Measurements from ENCODE around the gene ADORA2A.

The ADORA2A gene

GRCh38 chr22:24403346-24403745, 24.1 kb upstream of the ADORA2A start:
- H3K4me3 ChIP-seq (ENCODE audit: low read depth, low read length) = no peak overlapping the region
- TF ChIP-seq, protein P1, sequence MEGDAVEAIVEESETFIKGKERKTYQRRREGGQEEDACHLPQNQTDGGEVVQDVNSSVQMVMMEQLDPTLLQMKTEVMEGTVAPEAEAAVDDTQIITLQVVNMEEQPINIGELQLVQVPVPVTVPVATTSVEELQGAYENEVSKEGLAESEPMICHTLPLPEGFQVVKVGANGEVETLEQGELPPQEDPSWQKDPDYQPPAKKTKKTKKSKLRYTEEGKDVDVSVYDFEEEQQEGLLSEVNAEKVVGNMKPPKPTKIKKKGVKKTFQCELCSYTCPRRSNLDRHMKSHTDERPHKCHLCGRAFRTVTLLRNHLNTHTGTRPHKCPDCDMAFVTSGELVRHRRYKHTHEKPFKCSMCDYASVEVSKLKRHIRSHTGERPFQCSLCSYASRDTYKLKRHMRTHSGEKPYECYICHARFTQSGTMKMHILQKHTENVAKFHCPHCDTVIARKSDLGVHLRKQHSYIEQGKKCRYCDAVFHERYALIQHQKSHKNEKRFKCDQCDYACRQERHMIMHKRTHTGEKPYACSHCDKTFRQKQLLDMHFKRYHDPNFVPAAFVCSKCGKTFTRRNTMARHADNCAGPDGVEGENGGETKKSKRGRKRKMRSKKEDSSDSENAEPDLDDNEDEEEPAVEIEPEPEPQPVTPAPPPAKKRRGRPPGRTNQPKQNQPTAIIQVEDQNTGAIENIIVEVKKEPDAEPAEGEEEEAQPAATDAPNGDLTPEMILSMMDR (IDR thresholded peaks at IDR 0.05; ENCODE audit: borderline replicate concordance, insufficient read depth, low read depth, low read length) = no peak

GRCh38 chr22:24404561-24405275, 22.7 kb upstream of the ADORA2A start:
- TF ChIP-seq, protein P1 (IDR thresholded peaks at IDR 0.05; ENCODE audit: borderline replicate concordance, insufficient read depth, low read depth, low read length) = no peak
- H3K4me3 ChIP-seq (ENCODE audit: low read depth, low read length) = no peak overlapping the region

GRCh38 chr22:24405631-24406321, 21.6 kb upstream of the ADORA2A start:
- TF ChIP-seq, protein P1 (IDR thresholded peaks at IDR 0.05; ENCODE audit: borderline replicate concordance, insufficient read depth, low read depth, low read length) = no peak
- no peak overlapping the region for H3K4me3 ChIP-seq (ENCODE audit: low read depth, low read length)

DNA sequence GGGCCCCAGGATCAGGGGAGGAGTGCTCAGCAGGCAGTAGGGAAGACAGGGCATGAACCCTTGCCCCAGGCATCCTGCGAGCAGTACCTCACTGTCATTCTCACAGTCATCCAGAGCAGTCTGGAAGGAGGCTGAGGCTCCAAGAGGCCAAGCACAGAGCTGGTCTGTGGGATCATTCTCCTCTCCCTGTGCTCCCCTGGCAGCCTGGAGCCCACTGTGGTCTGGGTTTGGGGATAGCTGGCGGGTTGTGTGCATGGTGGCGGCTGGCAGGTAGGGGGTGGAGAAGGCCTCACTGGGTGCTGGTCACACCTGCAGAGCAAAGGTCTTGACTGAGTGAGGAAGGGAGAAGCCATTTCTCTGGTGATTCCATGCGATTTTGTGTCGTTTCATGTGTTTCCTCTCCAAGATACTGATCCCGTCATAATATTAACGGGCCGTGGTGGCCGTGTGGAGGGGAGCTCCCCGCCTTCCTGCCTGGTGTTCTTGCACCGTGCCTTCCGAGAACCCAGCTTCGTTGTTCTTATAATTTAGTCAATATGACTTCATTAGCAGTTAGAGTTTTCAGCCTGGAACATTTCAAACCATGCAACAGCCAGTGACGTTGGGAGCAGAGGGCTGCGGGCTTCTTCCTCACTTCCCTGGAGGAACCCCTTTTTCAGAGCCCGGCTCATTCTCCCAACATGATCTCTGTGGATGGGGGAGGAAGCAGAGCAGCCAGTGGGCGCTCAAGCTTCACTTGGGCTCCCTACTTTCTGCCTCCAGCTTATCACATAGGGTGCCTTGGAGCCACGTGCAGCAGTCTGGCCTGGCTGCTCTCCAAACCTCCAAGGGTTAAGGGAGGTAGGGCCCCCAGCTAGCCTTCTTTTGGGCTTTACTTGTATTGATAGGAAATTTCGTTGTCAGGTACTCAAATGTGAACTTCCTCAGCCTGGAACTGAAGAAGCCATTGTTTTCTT, 20.8 kb upstream of the ADORA2A start:
- TF ChIP-seq, protein P1 (IDR thresholded peaks at IDR 0.05; ENCODE audit: borderline replicate concordance, insufficient read depth, low read depth, low read length) = no peak

DNA sequence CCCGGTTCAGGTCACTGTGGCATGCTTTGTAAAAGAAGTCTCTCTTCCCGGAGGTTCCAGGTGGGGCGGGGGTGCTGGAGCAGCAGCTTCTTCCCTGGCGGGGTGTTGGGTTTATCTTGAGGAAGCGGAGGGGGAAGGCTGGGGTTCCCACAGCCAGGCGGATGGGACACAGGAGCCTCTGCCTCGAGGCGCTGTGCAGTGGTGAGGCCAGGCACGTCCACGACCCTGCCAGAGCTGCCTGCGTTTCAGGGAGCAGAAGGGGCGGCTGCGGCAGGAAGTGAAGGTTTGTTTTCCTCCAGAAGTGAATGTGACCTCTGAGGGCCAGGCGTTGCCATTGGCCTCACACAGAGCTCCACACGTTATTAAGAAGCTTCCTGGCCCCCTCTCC, 20.1 kb upstream of the ADORA2A start:
- no peak overlapping the region for H3K4me3 ChIP-seq (ENCODE audit: low read depth, low read length)
- TF ChIP-seq, protein P1 (IDR thresholded peaks at IDR 0.05; ENCODE audit: borderline replicate concordance, insufficient read depth, low read depth, low read length) = no peak

More for the DNA sequence above, 20.8 kb upstream of the ADORA2A start:
- H3K4me3 ChIP-seq (ENCODE audit: low read depth, low read length) = no peak overlapping the region

DNA sequence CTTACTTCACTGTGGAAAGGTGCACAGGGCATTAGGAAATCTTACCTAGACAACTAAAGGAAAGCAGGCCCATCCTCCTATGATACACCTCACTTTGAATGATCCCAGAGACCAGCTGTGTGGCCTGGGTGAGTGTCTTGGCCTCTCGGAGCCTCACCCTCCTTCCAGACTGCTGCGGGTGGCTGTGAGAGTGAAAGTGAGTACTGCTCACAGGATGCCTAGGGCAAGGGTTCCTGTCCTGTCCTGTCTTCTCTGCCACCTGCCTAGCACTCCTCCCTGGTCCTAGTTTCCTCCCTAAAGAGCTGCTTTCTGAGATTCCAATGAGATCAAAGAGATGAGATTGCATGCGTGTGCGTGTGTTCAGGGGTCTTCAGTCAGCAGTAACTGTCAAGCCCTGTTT, 19.5 kb upstream of the ADORA2A start:
- H3K4me3 ChIP-seq (ENCODE audit: low read depth, low read length) = no peak overlapping the region
- TF ChIP-seq, protein P1 (IDR thresholded peaks at IDR 0.05; ENCODE audit: borderline replicate concordance, insufficient read depth, low read depth, low read length) = no peak

Data from GM12875 (cell line).